COLO668 (cell line): ENCODE results near the gene TTC22.
A peak's percentile ranks its signal among the peaks of the same experiment; 100 is the strongest.
"Not testable (repeated sequence)": the region's sequence is repeated elsewhere in the genome, so short reads cannot be mapped to it uniquely, and the experiment has no call there.

Source experiments
- DNase-seq: peaks from one replicate; lab custom pipeline; 2025; ENCODE audit not compliant: unreplicated experiment; lab: John Stamatoyannopoulos, UW

Gene TTC22

DNA sequence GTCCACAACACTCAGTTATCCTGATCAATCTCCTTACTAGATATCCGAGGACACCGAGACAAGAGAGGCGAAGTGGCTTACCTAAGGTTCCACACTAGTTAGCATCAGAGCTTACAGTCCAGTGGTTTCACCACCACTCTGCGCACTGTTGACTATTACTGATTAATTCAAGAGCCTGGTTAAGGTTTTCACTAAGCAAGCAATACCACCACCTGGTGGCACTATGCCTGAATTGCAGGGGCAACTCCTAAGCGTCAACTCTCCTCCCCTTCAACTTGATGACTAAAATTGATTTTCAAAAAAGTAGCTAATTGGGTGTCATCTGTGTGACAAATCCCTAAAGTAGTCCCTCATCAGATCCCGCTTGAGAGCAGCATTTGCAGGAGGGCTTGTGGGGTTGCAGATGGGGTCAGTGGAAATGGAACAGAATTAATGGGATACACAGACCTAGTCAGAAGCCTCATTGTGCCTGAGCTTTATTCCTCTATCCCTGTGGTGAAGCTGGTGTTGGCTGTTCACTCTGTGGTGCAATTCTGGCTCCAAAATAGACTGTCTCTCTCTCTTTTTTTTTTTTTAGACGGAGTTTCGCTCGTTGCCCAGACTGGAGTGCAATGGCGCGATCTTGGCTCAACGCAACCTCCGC lies 9.1 kb downstream of the TTC22 start:
- DNase-seq: peak; percentile 59

DNA sequence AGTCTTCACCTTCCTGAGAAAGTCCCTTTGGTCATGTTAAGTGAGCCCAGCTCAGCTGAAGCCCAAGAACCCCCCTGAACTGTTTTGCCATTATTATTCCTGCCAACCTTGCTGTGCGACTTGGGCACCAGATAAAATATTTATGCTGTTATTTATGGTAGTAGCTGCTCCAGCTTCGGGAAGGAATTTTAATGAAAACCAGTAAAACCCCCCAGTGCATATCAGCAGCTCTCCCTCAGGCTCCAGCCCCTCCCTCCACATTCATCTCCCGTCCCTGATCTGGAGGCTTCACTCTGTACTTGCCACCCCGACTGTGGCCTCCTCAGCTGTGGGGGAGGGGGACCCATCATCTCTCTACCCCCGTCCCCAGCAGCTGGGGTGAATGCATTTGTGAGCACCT lies 12.7 kb downstream of the TTC22 start:
- DNase-seq: no peak

DNA sequence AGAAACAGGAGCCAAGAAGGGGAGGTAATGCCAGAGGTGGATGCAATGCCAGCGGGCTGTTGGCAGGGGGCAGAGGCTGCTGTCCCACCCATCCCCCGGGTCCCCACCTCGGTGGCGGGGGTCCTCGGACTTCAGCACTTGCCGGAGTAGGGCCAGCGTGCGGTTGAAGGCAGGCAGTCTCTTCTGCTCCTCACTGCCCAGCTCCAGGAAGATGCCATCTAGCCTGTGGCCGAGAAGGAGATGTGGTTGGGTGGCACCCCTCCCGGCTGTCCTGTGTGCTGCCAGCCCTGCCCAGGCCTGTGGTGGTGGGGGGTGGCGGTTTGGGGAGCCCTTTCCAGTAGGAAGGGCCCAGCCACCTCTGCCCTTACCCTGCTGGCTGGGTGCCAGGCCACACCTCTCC lies 13.5 kb downstream of the TTC22 start:
- no peak for DNase-seq

DNA sequence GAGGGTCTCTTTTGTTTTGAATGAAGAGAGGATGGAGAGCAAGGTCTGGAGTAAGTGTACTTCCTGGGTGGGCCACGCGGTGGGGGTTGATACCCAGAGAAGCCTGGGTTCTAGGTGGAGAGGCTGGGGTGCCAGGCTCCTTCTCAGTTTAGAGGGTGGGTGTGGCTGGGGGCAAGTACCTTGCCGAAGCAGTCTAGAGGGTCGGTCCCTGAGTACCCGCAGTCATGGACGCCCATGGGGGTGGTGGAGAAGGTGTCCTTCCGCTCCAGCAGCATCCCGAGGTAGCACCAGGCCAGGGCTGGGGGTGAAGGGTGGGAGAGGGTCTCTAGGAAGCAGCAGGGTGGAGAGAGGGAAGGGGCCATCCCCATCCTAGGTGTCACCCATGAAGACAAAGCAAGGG lies 14.3 kb downstream of the TTC22 start:
- no peak for DNase-seq

DNA sequence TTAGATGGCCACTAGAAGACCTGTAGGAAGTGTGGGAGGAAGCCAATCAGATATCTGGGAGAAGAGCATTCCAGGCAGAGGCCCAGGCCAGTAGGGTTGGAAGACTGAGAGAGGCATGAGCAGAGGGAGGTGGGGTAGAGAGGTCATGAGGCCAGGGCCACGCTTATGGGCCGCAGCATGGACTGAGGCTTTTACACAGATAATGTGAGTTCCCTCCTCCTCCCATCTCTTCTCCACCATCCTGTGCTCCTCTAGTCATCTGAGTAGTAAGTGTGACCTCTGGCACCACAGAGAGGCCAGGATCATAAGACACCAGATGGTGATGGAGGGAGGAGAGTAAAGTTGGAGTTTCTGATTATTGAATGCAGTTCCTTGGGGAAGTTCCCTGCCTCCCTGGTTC lies 17.1 kb downstream of the TTC22 start:
- DNase-seq: no peak

DNA sequence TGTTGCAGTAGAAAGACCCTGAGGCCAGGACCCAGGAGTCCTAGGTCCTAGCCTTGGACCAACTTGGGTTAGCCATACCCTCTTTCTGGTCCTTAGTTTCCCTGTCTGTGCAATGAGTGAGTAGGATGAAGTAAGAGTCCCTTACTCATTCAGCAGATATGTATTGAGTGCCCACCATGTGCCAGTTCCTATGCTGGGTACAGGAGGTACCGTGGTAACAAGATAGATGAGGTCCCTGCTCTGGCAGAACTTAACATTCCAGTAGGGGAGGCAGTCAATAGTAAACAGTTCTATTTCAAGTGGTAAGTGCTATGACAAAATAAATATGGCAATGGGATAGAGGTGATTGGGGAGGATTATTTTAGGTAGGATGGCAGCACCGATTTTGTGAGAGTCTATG lies 18.5 kb downstream of the TTC22 start:
- no peak for DNase-seq

DNA sequence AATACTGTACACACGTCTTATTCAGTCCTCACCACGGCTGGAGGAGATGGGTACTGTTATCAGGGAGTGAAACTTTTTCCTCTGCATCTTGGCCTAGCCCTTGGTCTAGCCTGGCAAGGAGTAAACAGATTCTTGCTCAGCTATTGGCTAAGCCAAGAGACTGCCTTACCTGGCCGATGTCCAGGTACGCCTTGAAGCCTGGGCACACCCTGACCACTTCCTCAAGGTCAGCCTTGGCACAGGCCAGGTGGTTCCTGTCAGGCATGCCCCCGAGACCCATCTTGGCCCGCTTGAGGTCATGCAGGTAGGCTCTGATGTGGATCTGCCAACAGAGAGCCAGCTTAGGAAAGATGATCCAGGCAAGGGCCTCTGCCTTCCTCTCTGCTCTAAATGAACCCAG lies 19.0 kb downstream of the TTC22 start:
- no peak for DNase-seq

DNA sequence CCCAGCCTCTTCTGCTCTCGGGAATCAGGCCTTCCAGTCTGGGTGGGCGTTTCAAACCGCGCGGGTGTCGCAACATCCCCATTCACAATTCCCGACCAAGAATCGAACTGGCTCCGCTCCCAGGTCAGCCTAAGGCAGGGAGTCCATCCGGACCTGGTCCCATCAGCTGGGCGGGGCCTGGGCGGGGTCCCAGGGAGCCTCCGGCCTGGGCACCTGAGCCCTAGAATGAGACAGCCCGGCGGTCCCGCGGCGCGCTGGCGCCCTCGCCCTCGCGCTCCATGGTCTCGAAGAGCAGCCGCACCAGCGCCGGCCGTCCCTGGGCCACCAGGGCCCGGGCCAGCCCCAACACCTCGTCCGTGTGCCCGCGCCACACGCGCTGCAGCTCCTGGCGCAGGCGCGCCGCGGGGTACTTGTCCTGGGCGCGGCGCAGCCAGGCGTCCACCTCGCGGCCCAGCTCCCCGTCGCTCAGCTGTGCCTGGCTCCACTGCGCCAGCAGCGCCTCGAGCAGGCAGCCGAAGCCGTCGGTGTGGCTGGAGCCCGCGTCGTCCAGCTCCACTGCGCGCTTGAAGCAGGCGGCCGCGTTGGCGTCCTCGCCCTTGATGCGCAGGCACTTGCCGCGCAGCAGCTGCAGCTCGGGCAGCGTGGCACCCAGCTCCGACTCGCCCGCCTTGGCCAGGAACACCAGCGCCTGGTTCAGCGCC lies 19.9 kb downstream of the TTC22 start:
- no peak for DNase-seq

DNA sequence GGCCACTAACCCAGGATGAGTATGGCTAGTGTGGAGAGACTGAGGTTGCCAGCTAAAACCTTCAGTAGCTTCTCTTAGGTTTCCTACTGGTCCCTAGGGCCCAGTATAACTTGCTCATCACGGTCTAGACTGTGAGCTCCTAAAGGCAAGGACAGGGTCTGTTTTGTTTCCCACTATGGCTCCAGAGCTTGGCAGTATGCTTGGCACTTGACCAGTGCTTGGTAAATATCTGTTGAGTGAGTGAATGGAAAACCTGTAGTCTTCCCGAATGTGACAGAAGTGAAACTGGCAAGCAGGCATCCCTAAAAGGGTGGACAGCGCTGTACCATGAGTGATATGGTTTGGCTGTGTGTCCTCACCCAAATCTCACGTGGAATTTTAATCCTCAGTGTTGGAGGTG lies 23.7 kb downstream of the TTC22 start:
- DNase-seq: no peak

DNA sequence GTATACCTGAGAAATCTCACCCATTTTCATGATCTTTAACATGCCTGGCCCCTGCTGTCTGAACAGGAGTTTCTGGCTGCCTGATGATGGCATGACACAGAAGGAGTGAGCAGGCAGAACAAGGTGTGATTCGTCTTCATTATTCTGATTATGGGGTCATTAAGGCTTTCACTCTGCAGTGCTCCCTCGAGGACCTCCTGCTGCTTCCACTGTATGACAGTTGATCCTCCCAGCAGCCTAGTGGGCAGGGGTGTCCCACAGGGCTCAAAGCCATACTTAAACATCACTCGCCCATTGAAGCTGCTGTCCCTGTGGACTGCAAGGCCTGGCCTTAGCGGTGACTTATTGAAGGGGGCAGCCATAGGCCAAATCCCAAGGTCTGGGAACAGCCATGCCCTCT lies 24.1 kb downstream of the TTC22 start:
- no peak for DNase-seq

DNA sequence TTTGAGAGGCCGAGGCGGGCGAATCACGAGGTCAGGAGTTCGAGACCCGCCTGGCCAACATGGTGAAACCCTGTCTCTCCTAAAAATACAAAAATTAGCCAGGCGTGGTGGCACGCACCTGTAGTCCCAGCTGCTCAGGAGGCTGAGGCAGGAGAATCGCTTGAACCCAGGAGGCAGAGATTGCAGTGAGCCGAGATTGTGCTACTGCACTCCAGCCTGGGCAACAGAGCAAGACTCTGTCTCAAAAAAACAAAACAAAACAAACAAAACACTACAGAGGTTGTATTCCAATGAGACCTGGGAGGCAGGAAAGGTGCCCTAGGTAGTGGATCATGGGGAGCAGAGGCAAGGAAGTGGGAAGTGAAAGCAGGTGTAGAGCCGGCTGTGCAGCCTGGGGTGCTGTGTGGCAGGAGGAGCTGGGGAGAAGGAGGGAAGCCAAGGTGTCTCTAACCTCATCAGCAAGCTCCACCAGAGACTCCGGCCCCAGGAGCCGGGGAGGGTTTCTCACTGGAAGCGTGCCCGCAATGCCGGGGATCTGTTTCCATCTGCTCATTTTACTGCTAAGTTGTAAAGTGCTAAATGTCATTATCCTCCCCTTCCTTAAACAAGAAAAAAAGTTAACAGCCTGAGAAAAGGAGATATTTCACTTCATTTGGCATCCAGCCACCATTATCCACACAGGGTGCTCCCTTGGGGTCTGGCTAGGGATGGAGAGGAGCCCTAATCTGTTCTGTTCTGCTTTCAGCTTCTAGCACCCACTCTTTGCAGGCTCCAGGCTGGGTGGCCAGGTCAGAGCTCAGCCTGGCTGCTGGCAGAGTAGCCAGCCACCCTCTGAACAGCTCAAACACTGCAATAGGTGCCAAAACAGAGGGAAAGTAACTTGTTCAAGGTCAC lies 25.0 kb downstream of the TTC22 start:
- not testable (repeated sequence) for DNase-seq

DNA sequence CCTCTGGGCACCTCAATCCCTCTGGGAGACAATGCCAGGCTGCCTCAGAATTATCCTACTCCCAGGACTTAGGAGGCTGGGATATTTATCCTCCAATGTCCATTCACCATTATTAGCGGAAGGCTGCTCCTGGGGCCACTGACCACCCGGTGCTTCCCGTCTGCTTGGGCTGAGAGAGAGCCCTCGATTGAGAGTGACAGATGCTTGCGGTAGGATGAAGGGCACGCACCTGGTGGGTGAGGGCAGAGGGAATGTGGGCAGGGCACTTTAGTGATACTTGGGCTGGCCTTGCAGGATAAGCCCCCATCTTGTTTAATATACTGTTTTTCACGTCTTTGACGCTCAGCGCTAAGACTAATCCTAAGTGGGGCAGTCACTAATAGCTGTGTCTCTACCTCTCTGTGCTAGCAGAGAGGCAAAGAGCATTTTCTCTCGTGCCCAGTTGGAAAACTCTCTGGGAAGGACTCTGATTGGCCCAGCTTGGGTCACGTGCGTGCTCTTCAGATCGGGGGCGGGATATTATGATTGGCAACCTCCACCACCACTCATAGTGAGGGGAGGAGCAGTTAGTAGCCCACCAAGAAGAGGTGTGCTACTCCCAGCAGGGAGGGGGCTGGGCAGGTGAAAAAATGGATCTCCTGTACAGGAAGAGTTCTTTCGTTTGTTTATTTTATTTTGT lies 26.2 kb downstream of the TTC22 start:
- no peak for DNase-seq

DNA sequence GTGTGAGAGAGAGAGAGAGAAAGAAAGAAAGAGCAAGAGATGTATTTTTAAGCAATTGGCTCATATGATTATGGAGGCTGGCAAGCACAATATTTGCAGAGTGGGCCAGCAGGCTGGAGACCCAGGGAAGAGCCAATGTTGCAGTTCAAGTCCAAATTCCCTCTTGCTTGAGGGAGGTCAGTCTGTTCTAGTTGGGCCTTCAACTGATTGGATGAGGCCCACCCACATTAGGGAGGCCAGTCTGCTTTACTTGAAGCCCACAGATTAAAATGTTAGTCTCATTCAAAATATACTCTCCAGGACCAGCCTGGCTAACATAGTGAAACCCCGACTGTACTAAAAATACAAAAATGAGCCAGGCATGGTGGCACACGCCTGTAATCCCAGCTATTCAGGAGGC lies 28.2 kb downstream of the TTC22 start:
- DNase-seq: no peak

DNA sequence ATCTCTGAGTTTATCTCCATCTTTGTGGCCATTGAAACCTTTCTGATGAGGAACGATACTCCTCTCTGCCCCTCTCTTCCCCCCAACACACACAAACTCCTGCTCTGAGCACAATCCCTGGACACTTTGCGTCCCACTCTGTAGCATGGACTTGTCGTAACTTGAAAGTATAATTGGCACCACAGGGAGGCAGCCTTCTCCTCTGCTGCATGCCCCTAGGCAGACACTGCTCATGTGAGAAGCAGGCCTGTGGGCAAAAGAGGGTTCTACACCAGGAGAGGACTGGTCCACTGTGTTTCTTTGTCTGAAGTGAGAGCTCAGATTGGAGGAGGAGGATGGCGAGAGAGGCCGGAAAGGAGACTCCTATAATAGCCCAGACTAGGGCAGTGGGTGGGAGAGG lies 33.0 kb downstream of the TTC22 start:
- no peak for DNase-seq

DNA sequence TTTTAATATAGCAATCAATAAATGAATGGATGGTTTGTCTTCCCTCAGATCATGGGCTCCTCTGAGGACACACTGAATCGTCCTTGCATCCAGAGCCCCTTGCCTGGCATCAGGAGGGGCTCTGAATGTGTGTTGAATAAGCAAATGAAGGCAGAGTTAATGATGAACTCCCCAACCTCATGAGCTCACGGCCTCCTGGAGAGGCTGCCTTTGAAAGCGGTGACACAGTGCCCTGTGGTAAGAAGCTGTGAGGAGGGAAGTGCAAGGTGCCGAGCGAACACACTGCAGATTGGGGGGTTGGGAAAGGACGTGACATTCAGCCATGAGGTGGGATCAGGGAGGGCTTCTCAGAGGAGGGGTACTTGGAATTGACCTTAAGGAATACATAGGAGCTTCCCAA lies 33.6 kb downstream of the TTC22 start:
- DNase-seq: no peak

DNA sequence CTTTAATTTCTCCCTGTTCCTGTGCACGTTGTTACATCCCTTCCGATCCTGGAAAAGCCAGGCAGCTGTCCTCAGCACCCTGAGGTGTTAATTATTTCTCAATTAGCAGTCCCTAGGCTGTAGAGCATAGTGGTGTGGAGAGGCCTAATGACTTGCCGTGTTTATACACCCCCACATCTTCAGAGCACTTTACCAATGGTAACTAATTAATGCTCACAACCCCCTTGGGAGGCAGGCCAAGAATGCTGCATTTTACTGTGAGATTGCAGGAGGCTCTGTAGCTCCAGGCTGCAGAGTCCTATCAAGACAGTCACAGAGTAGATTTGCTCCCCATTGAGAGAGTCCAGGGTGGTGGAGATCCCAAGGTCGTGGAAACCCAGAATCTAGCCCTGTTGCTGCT lies 34.4 kb downstream of the TTC22 start:
- DNase-seq: no peak

DNA sequence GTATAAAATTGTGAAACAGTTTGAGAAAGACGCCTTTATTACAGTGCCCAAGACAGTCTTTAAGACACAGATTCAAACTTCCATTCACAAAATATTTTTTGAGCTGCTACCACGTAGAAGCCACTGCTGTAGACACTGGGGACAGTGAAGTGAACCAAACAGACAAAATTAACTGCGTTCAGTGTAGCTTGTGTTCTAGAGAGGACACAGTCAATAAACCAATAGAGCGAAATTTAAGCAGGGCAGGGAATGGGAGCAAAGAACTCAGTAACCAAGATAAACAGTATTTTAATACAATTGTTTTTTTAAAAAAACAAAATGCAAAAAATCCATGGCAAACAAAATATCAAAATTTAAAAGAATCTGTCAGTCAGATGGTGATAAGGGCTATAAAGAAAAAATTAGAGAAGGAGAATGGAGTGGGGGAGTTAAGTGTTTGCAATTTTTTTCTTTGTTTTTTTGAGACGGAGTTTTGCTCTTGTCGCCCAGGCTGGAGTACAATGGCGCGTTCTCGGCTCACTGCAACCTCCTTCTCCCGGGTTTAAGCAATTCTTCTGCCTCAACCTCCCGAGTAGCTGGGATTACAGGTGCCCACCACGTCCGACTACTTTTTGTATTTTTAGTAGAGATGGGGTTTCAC lies 36.1 kb downstream of the TTC22 start:
- DNase-seq: no peak

DNA sequence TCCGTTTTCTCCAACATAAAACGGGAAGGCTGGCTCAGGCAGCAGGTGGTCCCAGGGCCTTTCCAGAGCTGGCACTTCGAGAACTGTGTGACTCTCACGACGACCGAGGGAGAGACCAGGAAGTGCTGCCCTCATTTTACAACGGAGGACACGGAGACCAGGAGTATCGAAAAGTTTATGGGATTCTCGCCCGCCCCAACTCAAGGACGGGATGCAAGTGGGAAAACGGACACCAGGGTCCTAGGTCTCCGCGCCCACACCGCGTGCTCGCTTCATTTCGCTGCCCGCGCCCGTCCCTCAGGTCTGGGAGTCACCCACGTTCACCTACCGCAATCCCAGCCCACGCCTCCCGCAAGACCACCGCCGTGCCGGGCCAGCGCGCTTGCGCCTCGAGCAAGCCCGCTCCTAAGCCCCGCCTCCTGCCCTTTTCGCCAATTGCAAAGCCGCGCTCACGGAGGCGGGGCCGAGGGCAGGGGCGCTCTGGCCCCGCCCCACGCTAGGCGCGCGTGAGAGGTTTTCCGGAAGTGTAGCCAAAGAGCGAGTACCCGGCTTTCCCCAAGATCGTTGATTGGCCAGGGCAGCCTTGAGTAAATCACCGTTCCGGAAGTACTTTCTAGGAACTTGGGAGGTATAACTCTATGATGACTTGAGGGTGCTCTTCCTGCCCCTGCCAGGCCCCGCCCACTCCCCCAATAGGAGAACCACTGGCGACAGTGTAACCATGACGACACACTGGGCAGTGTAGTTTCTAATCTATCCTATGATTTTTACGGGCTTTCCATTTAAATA lies 36.8 kb downstream of the TTC22 start, which contains the start of gene PARS2:
TSS of gene PARS2 (minus strand) at position 391 of the 789 bp plus-strand sequence. CDS start 5,362 bp downstream, outside the sequence.
- peak; percentile 100 for DNase-seq

DNA sequence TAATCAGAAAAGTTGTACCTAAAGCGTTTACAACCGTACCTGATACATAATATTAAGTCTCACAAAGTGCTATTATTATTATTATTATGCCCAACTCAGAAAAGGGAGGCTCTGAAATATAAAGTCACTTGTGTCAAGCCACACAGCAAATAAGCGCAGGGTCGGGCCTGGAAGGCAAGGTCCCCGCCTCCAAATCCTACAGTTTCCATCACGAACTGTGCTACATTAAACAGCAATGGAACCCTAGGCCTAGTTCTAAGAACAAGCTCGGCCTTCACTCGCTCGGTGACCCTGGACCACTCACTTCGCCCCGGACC lies 37.3 kb downstream of the TTC22 start:
- DNase-seq: no peak

DNA sequence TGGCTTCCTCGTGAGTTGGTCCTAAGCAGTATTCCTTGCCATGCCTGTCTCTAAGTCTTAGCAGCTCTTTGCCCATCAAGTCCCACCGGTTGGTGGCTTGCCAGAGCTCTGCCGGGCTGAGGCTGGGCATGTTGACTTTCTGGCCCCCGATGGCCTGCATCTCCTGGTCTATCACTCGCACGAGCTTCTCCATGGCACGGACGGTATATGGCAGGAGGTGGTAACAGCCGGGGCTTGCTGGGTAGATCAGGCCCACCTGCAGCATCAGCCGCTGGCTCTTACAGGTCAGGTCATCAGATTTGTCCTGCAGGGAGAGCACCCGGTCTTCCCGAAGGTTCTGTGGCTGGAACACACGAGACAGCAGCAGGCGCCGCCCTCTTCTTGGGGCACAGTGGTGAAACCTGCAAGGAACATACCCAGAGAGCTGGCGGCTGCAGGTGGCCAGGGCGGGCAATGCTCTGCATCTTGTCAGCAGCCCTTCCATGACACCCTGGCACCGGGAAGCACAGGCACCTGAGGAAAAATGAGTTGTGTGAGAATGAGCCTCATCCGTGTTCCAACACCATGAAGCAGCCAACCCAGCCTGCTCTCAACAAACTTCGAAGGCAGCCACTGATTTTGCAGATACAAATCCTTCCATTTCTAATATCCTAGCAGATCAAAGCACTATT lies 42.3 kb downstream of the TTC22 start:
- DNase-seq: no peak
